Astrocyte of the spinal cord (primary cell): ENCODE measurements around the gene PFAS.

Experiments
- DNase-seq: peaks from one replicate; pipeline ENCODE4 v3.0.0; 2011; ENCODE audit warnings: low read depth, low spot score
- H3K4me3 ChIP-seq: 2 replicates; pipeline ENCODE4 v1.5.1; 2011; ENCODE audit warnings: low read depth, mild to moderate bottlenecking, low read length, moderate library complexity
- CTCF ChIP-seq: IDR thresholded peaks from 2 replicates; pipeline ENCODE4 v1.5.1; 2012; ENCODE audit warnings: low read depth, mild to moderate bottlenecking, low read length, inconsistent platforms
- in situ Hi-C: cut with HindIII; loops from 2 replicates; pipeline ENCODE4 v1.10.0; 2017; ENCODE audit warnings: low sequenced_read_pairs

Gene PFAS

GRCh38 chr17:8223356-8224126 is 25.5 kb upstream of the PFAS start:
- peak; percentile 41 for DNase-seq
- H3K4me3 ChIP-seq = peak overlapping the region; percentile 78
- in situ Hi-C loops = no loop called here
- peak; percentile 22 for TF ChIP-seq CTCF

DNA sequence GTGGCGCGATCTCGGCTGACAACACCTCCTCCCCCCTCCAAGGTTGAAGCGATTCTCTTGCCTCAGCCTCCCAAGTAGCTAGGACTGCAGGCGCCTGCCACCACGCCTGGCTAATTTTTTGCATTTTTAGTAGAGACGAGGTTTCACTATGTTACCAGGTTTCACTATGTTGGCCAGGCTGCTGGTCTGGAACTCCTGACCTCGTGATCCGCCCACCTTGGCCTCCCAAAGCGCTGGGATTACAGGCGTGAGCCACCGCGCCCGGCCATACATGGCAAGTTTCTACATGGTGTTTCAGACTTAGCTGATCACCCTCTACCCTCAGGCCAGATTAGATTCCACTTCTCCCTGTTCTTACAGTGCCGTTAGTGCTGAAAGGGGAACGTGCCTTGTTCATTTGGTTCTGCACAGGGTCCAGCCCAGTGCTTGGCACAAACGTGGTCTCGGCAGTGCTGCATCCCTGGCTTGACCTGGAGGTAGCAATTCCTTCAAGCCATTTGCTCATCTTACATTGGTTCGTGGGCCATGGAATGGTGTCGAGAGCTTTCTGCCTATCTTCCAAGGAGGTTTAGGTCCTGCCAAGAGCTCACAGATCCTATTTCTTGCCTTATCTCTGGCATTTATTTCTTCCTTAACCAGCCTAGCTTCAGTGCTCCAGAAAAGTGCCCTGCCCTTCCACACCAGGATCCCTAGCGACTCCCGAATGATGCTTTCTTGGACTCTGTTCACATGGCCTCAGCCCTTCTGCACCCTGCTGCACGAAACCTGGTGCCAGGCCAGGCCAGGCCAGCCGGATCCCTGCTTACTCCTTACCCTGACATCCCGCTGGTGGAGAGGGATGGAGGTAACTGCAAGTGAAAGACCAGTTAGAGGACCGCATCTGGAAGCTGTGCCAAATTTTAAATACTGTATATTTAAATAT is 23.9 kb upstream of the PFAS start:
- in situ Hi-C loops = no loop called here
- no peak for DNase-seq
- H3K4me3 ChIP-seq = no peak overlapping the region
- TF ChIP-seq CTCF = no peak

GRCh38 chr17:8225813-8226535 is 23.1 kb upstream of the PFAS start:
- H3K4me3 ChIP-seq = peak overlapping the region; percentile 42
- peak; percentile 85 for DNase-seq
- in situ Hi-C loops = no loop called here
- no peak for TF ChIP-seq CTCF

DNA sequence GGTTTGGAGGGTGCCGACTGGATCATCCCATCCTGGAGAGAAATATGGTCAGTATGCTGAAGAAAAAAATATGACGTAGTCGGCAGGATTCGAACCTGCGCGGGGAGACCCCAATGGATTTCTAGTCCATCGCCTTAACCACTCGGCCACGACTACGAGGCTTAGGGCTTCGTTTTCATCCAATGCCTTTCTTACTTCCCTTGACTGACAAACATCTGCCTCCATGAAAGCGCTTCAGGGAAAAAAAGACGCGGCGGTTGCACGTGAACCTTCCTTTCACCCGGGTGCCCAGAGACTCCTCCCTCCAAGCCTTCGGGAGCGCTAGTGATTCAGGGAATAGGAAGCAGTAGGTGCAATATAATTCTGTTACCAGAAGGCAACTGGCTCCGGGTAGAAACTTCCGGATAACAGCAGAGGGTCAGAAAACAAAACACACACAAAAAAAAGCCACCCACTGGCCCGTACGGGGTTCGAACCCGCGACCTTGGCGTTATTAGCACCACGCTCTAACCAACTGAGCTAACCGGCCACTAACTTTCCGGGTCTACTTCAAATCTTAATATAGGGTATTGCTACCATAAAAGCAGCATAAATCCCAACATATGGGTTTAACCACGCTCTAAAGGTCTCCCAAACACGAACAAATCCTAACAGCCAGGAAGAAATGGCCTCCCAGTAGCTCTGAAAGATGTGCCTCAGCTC is 22.4 kb upstream of the PFAS start:
- in situ Hi-C loops = no loop called here
- H3K4me3 ChIP-seq = peak overlapping the region; percentile 42
- TF ChIP-seq CTCF = no peak
- DNase-seq = peak; percentile 94

- no peak for TF ChIP-seq CTCF
- DNase-seq = no peak
- in situ Hi-C loops = no loop called here
These were observed 21.9 kb upstream of the PFAS start for GRCh38 chr17:8227238-8227581.

DNA sequence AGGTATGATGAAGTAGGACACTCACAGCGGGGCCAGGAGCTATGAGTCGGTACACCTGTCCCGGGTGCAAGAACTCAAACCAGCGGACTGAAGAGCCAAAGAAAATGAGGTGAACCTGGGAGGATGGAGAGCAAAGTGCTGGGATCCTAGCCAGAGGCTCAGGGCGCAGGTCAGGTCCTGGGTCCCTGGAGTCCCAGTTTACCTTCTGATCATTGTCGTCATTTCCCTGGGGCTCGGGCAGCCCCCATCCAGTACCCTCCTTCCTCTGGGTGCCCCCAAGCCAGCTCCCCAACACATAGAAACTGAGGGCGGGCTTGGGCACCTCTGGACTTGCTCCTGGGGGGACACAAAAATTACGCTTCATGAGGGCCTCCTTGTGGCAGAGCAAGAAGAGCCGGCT is 17.4 kb upstream of the PFAS start:
- no peak overlapping the region for H3K4me3 ChIP-seq
- no peak for TF ChIP-seq CTCF
- no peak for DNase-seq
- in situ Hi-C loops = no loop called here

More at GRCh38 chr17:8227238-8227581, 21.9 kb upstream of the PFAS start:
- H3K4me3 ChIP-seq = peak overlapping the region; percentile 42
